Colon (tissue), 2 donors: ENCODE data around the gene RMND5A.
"Not testable (repeated sequence)": the region's sequence is repeated elsewhere in the genome, so short reads cannot be mapped to it uniquely, and the experiment has no call there.

ENCODE experiments used
- FAIRE-seq: peaks from 2 replicates; lab custom pipeline; 2012; peaks lifted over from hg19 to GRCh38; lab: Jason Lieb, UNC
- donor health status: control.
- donor health status: control.

Gene RMND5A

DNA sequence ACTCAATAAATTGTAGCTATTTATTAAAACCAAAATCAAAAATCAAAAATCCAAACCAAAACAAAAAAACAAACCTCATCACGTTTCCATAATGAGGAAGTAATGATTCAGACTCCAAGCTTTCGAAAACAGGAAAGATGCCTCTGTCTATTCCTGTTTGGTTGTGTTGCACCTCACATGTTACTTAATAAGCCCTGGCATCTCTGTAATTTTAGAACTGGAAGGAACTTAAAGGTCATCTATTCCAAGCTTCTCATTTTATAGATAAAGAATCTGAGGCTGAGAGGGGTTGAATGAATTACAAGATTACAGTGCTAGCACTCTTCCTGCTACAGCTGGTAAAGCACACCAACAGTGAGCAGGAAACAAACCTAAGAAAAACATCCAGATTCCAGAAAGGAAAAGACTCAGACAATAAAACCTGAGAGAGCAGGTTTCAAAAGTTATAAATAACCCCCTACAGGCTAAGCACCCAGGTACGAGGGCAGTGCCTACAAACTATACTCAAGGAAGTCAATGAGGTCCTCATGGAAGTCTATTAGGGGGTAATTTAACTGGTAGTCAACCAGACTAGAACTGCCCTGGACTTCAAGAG, 5.4 kb upstream of the RMND5A start:
- not testable (repeated sequence) for FAIRE-seq

DNA sequence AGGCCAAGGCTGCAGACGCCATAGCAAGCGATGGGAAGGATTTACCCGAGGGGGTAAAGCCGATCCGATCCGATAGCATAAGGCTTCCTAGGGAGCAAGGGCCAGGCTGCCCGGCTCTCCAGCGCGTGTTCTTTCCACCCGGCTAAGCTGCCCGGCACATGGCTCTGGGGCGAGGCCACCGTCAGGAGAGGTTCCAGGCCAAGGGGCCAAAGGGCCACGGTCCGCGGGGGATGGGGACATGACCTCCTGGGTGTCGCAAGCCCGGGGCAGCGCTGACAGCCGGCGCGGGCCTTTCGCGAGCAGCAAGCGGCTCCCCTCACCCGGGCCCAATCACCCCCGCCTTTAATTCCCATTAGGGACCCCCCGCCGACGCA, 841 bp upstream of the RMND5A start:
- not testable (repeated sequence) for FAIRE-seq

DNA sequence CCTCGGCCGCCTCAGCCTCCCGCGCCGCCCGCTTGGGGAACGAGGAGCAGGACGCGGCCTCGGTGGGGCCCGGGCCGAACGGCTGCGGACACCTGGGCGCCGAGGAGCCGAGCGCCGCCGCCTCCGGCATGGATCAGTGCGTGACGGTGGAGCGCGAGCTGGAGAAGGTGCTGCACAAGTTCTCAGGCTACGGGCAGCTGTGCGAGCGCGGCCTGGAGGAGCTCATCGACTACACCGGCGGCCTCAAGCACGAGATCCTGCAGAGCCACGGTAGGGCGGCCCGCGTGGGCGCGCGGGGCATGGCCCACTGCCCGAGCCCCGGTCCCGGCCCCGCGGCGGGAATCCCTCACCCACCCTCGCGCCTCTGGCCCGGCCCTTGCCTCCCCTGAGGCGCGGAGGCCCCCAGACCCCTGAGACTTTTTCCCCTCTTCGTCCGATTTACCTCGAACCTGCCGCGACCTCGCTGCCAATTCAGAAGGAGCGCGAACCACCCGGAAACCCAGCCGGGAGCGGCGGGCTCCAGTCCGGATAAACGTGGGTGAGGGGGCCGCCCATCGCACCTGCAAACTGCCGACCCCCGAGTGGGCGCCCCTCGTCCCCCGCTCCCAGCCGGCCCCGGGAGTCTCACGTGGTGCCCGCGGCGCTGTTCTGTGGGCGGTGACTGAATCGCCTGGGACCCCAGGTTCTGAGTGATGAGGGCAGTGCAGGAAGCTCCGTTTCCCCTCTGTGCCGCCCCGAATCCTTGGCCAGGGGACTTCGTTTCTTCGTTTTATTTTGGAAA, 639 bp downstream of the RMND5A start:
- FAIRE-seq: not testable (repeated sequence)

DNA sequence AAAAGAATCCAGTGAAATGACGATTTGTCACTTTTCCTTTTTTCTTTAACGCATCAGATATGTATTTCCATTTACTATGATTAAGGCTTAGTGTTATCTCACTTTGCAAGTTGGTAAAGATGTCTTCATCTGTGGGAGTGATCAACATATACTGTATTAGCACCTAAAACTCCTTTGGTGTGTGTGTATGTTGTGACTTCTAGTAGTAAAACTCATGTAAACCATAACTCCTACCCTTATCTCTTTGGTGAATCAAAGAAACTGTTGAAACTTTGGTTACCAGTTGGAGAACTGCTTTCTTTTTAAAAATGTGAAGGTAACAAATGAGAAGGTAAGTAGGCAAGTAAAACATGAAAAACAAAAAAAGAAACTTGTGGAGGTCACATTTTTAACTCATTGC, 5.6 kb downstream of the RMND5A start:
- FAIRE-seq: not testable (repeated sequence)

GRCh38 chr2:86732040-86732525, 12.0 kb downstream of the RMND5A start:
- FAIRE-seq: not testable (repeated sequence)

DNA sequence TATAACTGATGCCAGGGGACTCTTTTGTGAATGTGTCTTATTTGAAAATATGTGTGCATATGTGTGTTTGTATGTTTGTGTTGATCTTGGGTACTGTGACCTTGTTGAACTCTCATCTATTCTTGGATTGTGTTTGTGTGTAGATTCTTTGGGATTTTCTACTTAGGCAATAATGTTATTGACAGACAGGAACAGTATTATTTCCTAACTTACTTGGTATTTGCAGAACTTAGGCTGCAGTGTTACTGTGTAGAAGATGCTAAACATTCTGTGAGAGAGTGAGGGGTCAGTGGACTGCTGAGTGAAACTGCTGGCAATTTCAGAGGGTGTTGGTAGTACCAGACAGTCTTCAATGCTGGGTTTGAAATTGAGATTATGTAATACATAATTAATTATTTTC, 12.7 kb downstream of the RMND5A start:
- not testable (repeated sequence) for FAIRE-seq

DNA sequence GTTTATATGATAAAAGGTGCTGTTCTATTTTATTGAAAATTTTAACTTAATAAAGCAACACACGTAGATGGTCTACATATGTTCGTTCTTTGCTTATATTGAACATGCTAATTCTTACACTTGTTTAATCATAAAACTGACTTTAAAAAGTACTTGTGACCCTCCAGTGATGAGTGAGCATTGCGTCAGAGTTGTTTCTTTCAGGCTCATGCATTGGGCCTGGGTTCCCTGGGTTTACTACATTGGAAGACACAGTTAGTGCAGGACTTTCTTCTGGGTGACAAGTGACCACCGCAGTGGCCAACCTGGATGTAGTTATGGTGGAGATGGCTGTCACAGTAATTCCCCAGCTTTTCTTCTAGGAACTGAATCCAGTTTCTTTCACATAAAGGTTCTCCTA, 13.4 kb downstream of the RMND5A start:
- not testable (repeated sequence) for FAIRE-seq

GRCh38 chr2:86734896-86735295, 14.8 kb downstream of the RMND5A start:
- peak; percentile 57 for FAIRE-seq

DNA sequence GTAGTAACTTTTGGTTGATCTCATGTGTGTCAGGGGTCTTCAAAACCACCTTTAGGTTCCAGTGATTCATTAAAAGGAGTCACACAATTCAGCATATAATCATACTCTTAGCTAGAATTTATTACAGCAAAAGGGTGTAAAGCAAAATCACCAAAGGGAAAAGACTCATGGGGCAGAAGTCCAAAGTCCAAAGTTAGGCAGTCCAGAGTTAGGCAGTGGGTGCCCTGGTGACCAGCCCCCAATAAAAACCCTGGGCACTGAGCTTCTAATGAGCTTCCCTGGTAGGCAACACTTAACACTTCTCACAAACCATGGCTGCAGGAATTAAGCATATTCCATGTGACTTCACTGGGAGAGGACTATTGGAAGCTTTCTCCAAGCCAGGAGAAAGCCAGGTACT, 19.4 kb downstream of the RMND5A start:
- FAIRE-seq: not testable (repeated sequence)

GRCh38 chr2:86739889-86740288, 19.8 kb downstream of the RMND5A start:
- not testable (repeated sequence) for FAIRE-seq

- FAIRE-seq: not testable (repeated sequence)
These were observed 21.9 kb downstream of the RMND5A start for GRCh38 chr2:86741889-86742498.

GRCh38 chr2:86744152-86744551, 24.1 kb downstream of the RMND5A start:
- FAIRE-seq: no peak

DNA sequence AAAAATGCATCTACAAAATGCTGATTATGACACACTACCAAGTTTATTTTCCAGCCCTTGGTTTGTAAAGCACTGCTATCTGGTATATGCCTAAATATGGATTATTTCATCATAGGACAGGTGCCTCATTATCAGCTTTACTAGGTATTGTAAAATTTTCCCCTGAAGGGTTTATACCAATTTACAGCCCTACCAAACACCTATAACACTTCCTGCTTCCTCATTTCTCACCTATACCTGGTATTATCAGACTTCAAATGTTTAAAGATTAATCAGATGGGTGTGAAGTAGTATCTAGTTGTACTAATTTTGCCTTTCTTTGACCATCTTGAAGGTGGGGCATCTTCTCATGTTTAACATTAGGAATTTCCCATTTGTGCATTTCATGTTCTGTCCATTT, 26.8 kb downstream of the RMND5A start:
- no peak for FAIRE-seq

DNA sequence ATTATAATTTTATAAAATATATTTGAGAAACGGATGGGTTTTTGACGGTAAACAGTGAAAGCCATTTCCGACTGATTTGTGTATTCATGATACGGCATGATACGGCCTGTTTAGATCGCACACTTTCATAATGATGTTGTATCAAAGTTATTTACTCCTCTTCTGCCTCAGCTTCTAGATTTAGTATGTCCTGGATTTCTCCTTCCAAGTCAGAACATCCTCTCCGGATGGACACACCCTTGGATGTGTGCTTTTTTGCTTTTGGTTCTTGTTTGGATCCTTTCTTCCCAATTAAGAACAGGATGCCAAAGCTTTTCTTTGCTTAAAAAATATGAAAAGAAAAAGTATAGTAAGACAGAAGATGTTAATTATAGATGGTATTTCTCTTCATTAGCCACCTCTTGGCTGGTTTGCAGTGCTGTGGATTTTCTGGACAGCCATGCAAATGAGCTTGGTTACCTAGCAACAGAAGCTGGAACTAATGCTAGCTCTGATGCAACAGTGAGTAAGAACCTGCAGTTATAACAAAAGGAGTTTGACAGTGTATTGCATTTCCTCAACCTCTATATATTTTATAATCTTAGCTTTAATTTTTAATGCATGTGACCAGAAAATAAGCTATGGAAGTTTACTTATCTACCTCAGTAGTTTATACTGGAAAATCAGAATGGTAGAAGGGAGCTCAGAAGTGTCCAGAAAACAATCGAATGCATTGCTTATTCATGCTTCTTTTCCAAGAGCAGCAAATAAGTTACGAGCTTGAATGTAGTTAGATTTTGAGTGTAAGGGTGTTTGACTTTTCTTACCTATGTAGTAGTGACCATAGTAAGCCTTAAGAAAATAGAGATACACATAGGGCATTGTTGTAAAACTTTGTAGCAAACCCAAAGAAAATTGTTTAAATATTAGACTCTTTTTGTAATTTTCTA, 27.9 kb downstream of the RMND5A start:
- FAIRE-seq: no peak

DNA sequence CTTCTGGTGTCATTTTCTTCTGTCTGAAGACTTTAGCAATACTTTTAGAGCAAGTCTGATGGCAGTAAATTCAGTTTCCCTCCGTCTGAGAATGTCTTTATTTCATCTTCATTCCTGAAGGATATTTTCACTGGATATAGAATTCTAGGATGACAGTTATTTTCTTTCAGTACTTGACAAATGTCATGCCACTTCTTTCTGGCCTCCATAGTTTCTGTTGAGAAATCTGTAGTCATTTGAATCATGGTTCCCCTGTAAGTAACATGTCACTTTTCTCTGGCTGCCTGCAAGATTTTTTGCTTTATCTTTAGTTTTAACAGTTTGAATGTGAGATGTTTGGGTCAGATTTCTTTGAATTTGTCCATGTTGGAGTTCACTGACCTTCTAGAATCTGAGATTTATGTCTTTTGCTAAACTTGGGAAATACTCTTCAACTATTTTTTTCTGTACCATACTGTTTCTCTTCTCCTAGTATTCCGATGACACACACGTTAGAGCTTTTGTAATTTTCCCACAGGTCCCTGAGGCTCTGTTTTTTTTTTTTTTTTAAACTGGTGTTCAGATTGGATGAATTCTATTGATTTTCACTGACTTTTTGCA, 30.2 kb downstream of the RMND5A start:
- FAIRE-seq: no peak

GRCh38 chr2:86751778-86752177, 31.7 kb downstream of the RMND5A start:
- FAIRE-seq: no peak

DNA sequence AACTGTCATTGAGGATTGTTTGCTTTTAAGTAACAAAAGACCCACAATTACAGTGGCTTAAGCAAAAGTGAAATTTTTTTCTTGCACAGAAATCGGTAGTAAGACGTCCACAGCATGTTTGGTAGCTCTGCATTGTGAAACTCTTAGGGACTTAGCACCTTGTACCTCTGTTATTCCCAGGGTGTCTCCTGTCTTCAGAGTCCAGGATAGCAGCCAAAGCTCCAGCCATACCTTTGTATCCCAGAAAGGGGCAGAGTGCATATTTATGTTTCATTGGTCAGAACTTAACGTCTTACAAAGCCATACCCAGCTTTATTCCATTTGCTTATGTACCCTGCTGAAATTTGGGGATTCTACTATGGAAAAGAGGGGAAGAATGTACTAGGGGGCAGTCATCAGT, 32.8 kb downstream of the RMND5A start:
- FAIRE-seq: no peak

- no peak for FAIRE-seq
These were observed 33.5 kb downstream of the RMND5A start for GRCh38 chr2:86753606-86754005.

GRCh38 chr2:86758405-86758804, 38.3 kb downstream of the RMND5A start:
- FAIRE-seq: no peak

GRCh38 chr2:86760371-86760770, 40.3 kb downstream of the RMND5A start:
- no peak for FAIRE-seq

GRCh38 chr2:86764661-86765309, 44.7 kb downstream of the RMND5A start:
- no peak for FAIRE-seq
